Suprapubic skin (tissue), 4 donors: Measurements from ENCODE around the gene NETO2. TPM values are rescaled to one million over a fixed set of nuclear protein-coding genes. Genes with fewer than 3 reads are reported as not detected.

Experiments used
- DNase-seq, 2 donors: peaks; one replicate each; pipeline ENCODE4 v3.0.0-alpha.2; 2019; ENCODE audit warnings: low spot score in 2 of 2
- H3K27ac ChIP-seq: fragments of 200-600 bp; sonication (generic); one replicate; pipeline ENCODE4 v1.5.1; 2019
- H3K27me3 ChIP-seq: fragments of 200-600 bp; sonication (generic); one replicate; pipeline ENCODE4 v1.5.1; 2019
- H3K36me3 ChIP-seq: fragments of 200-600 bp; sonication (generic); one replicate; pipeline ENCODE4 v1.5.1; 2019
- H3K4me1 ChIP-seq: fragments of 200-600 bp; sonication (generic); one replicate; pipeline ENCODE4 v1.5.1; 2019
- H3K4me3 ChIP-seq: fragments of 200-600 bp; sonication (generic); one replicate; pipeline ENCODE4 v1.5.1; 2019; ENCODE audit warnings: mild to moderate bottlenecking
- H3K9me3 ChIP-seq: fragments of 200-600 bp; sonication (generic); one replicate; pipeline ENCODE4 v1.5.1; 2019
- CTCF ChIP-seq, 2 donors: fragments of 200-600 bp in 1 of 2; fragments of 450-650 bp in 1 of 2; sonication (generic) in 1 of 2; IDR thresholded peaks; one replicate each; pipeline ENCODE4 v1.5.1; 2016 to 2019; ENCODE audit warnings: antibody characterized with exemption in 2 of 2, mild to moderate bottlenecking in 1 of 2, moderate library complexity in 1 of 2
- EP300 ChIP-seq: sonication (generic); formaldehyde crosslinking; IDR thresholded peaks from one replicate; pipeline ENCODE4 v1.6.1; 2017; ENCODE audit warnings: antibody characterized with exemption
- POLR2A ChIP-seq, 2 donors: fragments of 450-650 bp; IDR thresholded peaks; one replicate each; pipeline ENCODE4 v1.6.1; 2017; ENCODE audit warnings: antibody characterized with exemption in 2 of 2, mild to moderate bottlenecking in 2 of 2, moderate library complexity in 2 of 2
- POLR2AphosphoS5 ChIP-seq, 3 donors: sonication (generic); formaldehyde crosslinking; IDR thresholded peaks; one replicate each; pipeline ENCODE4 v1.6.1; 2017; ENCODE audit warnings: antibody characterized with exemption in 3 of 3
- WGBS: methylation state at CpG from one replicate; pipeline ENCODE4 v1.1.5; 2018; 5-methylcytosine and 5-hydroxymethylcytosine counted together
- total RNA-seq, 4 donors: library from RNA; depleted of rRNA; stranded (reverse); fragments of >200 nt; gene quantifications; one replicate each; pipeline ENCODE4 v1.1.0, GENCODE V29; 2016

NETO2 gene
- total RNA-seq, 4 donors from 2014 or later: 0.24 to 6.0 (median 2.9) TPM

- no peaks in the 10 kb centered on the region for H3K27me3 ChIP-seq
- no peaks in the 10 kb centered on the region for H3K36me3 ChIP-seq
- 84% methylated on average over 11 of the region's 12 CpGs for WGBS
- DNase-seq: no peak
- no peaks in the 10 kb centered on the region for H3K4me1 ChIP-seq
- no peak for TF ChIP-seq POLR2AphosphoS5 (IDR thresholded peaks at IDR 0.05)
- no peak overlapping the region for H3K4me3 ChIP-seq
- no peak overlapping the region for H3K27ac ChIP-seq
- no peaks in the 10 kb centered on the region for H3K9me3 ChIP-seq
Measured at GRCh38 chr16:47049901-47050583, 93.7 kb downstream of the NETO2 start.

GRCh38 chr16:47047524-47048203, 96.1 kb downstream of the NETO2 start:
- no peak for DNase-seq
- 73% methylated on average over 5 of the region's 5 CpGs for WGBS
- Histone ChIP-seq H3K9me3 (no peaks in the 10 kb centered on the region), H3K4me1 (no peaks in the 10 kb centered on the region), H3K36me3 (no peaks in the 10 kb centered on the region), H3K27ac (no peak overlapping the region), H3K27me3 (no peaks in the 10 kb centered on the region), H3K4me3 (no peak overlapping the region)
- no peak for TF ChIP-seq POLR2A (IDR thresholded peaks at IDR 0.05)
- TF ChIP-seq POLR2AphosphoS5 (IDR thresholded peaks at IDR 0.05): no peak
- no peak for TF ChIP-seq CTCF (IDR thresholded peaks at IDR 0.05)
- TF ChIP-seq EP300: no peak

GRCh38 chr16:47046726-47047523, 96.8 kb downstream of the NETO2 start:
- H3K9me3 ChIP-seq: no peaks in the 10 kb centered on the region
- no peak overlapping the region for H3K4me3 ChIP-seq
- H3K27me3 ChIP-seq: no peaks in the 10 kb centered on the region
- no peaks in the 10 kb centered on the region for H3K4me1 ChIP-seq
- WGBS: 84% methylated on average over 7 of the region's 8 CpGs
- H3K27ac ChIP-seq: no peak overlapping the region
- TF ChIP-seq CTCF (IDR thresholded peaks at IDR 0.05) (no peak), EP300 (no peak), POLR2AphosphoS5 (IDR thresholded peaks at IDR 0.05) (no peak), POLR2A (IDR thresholded peaks at IDR 0.05) (no peak)
- no peaks in the 10 kb centered on the region for H3K36me3 ChIP-seq
- no peak for DNase-seq

- H3K27ac ChIP-seq: no peak overlapping the region
- H3K27me3 ChIP-seq: no peaks in the 10 kb centered on the region
- H3K4me3 ChIP-seq: no peak overlapping the region
- H3K9me3 ChIP-seq: no peaks in the 10 kb centered on the region
- no peaks in the 10 kb centered on the region for H3K36me3 ChIP-seq
- H3K4me1 ChIP-seq: no peaks in the 10 kb centered on the region
- WGBS: 60% methylated on average over 3 of the region's 3 CpGs
- DNase-seq: no peak
- TF ChIP-seq CTCF (IDR thresholded peaks at IDR 0.05): no peak
- no peak for TF ChIP-seq POLR2AphosphoS5 (IDR thresholded peaks at IDR 0.05)
- no peak for TF ChIP-seq EP300
- no peak for TF ChIP-seq POLR2A (IDR thresholded peaks at IDR 0.05)
Measured at GRCh38 chr16:47045459-47045858, 98.3 kb downstream of the NETO2 start.

- no peak overlapping the region for H3K4me3 ChIP-seq
- no peak for TF ChIP-seq EP300
- no peak for TF ChIP-seq POLR2AphosphoS5 (IDR thresholded peaks at IDR 0.05)
- TF ChIP-seq CTCF (IDR thresholded peaks at IDR 0.05): no peak
- TF ChIP-seq POLR2A (IDR thresholded peaks at IDR 0.05): no peak
- no peaks in the 10 kb centered on the region for H3K4me1 ChIP-seq
- DNase-seq: no peak
- H3K36me3 ChIP-seq: no peaks in the 10 kb centered on the region
- no peaks in the 10 kb centered on the region for H3K27me3 ChIP-seq
- no peak overlapping the region for H3K27ac ChIP-seq
- H3K9me3 ChIP-seq: no peaks in the 10 kb centered on the region
- 58% methylated on average over 8 of the region's 8 CpGs for WGBS
Measured at GRCh38 chr16:47045023-47045422, 98.7 kb downstream of the NETO2 start.
